Sigmoid colon (tissue), 7 donors: ENCODE data around the gene TNFAIP8L3. TPM values are rescaled to one million over a fixed set of nuclear protein-coding genes. Genes with fewer than 3 reads are reported as not detected.

Experiments
- DNase-seq: peaks from one replicate; pipeline ENCODE4 v3.0.0-alpha.2; 2019
- H3K27ac ChIP-seq, 4 donors: fragments of 200-600 bp; sonication (generic); one replicate each; pipeline ENCODE4 v1.5.1; 2016 to 2019; ENCODE audit warnings: mild to moderate bottlenecking in 1 of 4
- H3K27me3 ChIP-seq, 3 donors: fragments of 200-600 bp; sonication (generic); one replicate each; pipeline ENCODE4 v1.5.1; 2019; ENCODE audit warnings: mild to moderate bottlenecking in 1 of 3
- H3K36me3 ChIP-seq, 4 donors: fragments of 200-600 bp; sonication (generic); one replicate each; pipeline ENCODE4 v1.5.1; 2016 to 2019
- H3K4me1 ChIP-seq, 4 donors: fragments of 200-600 bp; sonication (generic); one replicate each; pipeline ENCODE4 v1.5.1; 2017 to 2019
- H3K4me3 ChIP-seq, 4 donors: fragments of 200-600 bp; sonication (generic); one replicate each; pipeline ENCODE4 v1.5.1; 2017 to 2019; ENCODE audit warnings: mild to moderate bottlenecking in 2 of 4, moderate library complexity in 1 of 4
- H3K9me3 ChIP-seq, 4 donors: fragments of 200-600 bp in 3 of 4; sonication (generic) in 3 of 4; one replicate each; pipeline versions ENCODE4 v1.5.1 to v1.6.1; 2013 to 2019
- CTCF ChIP-seq, 4 experiments: fragments of 450-650 bp in 3 of 4; fragments of 200-600 bp in 1 of 4; IDR thresholded peaks; one replicate each; pipeline ENCODE4 v1.5.1; 2016 to 2019; ENCODE audit warnings: antibody characterized with exemption in 4 of 4, mild to moderate bottlenecking in 3 of 4, moderate library complexity in 2 of 4
- EP300 ChIP-seq, 4 donors: sonication (generic); formaldehyde crosslinking; IDR thresholded peaks; one replicate each; pipeline ENCODE4 v1.6.1; 2017; ENCODE audit warnings: antibody characterized with exemption in 4 of 4
- POLR2A ChIP-seq, 2 donors: fragments of 450-650 bp; IDR thresholded peaks; one replicate each; pipeline ENCODE4 v1.6.1; 2016; ENCODE audit warnings: antibody characterized with exemption in 2 of 2, mild to moderate bottlenecking in 2 of 2, moderate library complexity in 2 of 2
- POLR2AphosphoS5 ChIP-seq, 4 donors: sonication (generic); formaldehyde crosslinking; IDR thresholded peaks; one replicate each; pipeline ENCODE4 v1.6.1; 2017; ENCODE audit warnings: antibody characterized with exemption in 4 of 4
- WGBS, 2 donors: extraction: QIAGEN DNeasy Blood & Tissue Kit; methylation state at CpG; one replicate each; pipeline ENCODE4 v1.1.7; 2013; 5-methylcytosine and 5-hydroxymethylcytosine counted together
- intact Hi-C: fragments of 100-400 bp; cut with DNase I; formaldehyde crosslinking; loops from one replicate; pipeline ENCODE4 v1.15.1; 2023
- polyA plus RNA-seq, 3 donors: library from polyadenylated mRNA; stranded (reverse); fragments of 200-250 nt; gene quantifications; one replicate each; pipeline ENCODE4 v1.2.3, GENCODE V29; 2013
- total RNA-seq, 4 donors: library from RNA; depleted of rRNA; stranded (reverse); fragments of >200 nt; gene quantifications; one replicate each; pipeline ENCODE4 v1.1.0, GENCODE V29; 2016
- donor health status: healthy with polysubstance abuse.
- donor health status: Bipolar disorder and iron deficiency.
- donor health status: healthy.

Gene TNFAIP8L3
- total and polyA plus RNA-seq, 7 donors, result 6.1 to 13.5 (median 9.2) TPM

GRCh38 chr15:51085764-51086163 lies 8.9 kb downstream of the TNFAIP8L3 start:
- H3K27ac ChIP-seq, result peak overlapping the region in 1 of 4 donors; percentile 35
- intact Hi-C loops, result no loop called here

GRCh38 chr15:51083641-51084166 lies 11.0 kb downstream of the TNFAIP8L3 start:
- WGBS, 2 donors, result 86 to 89% methylated on average over 4 of the region's 4 CpGs
- intact Hi-C loops, result no loop called here
- Histone ChIP-seq H3K27ac (no peak overlapping the region), H3K36me3 (no peaks in the 10 kb centered on the region), H3K4me3 (no peak overlapping the region), H3K4me1 (peaks cover 0 to 10% (median 0%) of the 10 kb centered on the region in 4 donors), H3K9me3 (no peaks in the 10 kb centered on the region), H3K27me3 (no peaks in the 10 kb centered on the region)
- no peak for DNase-seq
- TF ChIP-seq POLR2A (IDR thresholded peaks at IDR 0.05) (no peak), POLR2AphosphoS5 (IDR thresholded peaks at IDR 0.05) (no peak), CTCF (IDR thresholded peaks at IDR 0.05) (no peak), EP300 (IDR thresholded peaks at IDR 0.05) (no peak)

More at GRCh38 chr15:51085764-51086163, 8.9 kb downstream of the TNFAIP8L3 start:
- TF ChIP-seq EP300 (IDR thresholded peaks at IDR 0.05) (no peak), CTCF (IDR thresholded peaks at IDR 0.05) (no peak), POLR2A (IDR thresholded peaks at IDR 0.05) (no peak), POLR2AphosphoS5 (IDR thresholded peaks at IDR 0.05) (no peak)
- 97 to 98% methylated on average over 1 of the region's 1 CpG for WGBS, 2 donors
- H3K27me3 ChIP-seq, result no peaks in the 10 kb centered on the region
- DNase-seq, result no peak
- no peaks in the 10 kb centered on the region for H3K9me3 ChIP-seq
- no peak overlapping the region for H3K4me3 ChIP-seq
- no peaks in the 10 kb centered on the region for H3K36me3 ChIP-seq
- H3K4me1 ChIP-seq, result peaks cover 0 to 10% (median 0%) of the 10 kb centered on the region in 4 donors

- Histone ChIP-seq H3K27me3 (no peaks in the 10 kb centered on the region), H3K27ac (no peak overlapping the region), H3K9me3 (no peaks in the 10 kb centered on the region), H3K36me3 (no peaks in the 10 kb centered on the region), H3K4me1 (peaks cover 0 to 11% (median 5%) of the 10 kb centered on the region in 4 donors), H3K4me3 (no peak overlapping the region)
- TF ChIP-seq EP300 (IDR thresholded peaks at IDR 0.05) (no peak), POLR2AphosphoS5 (IDR thresholded peaks at IDR 0.05) (no peak), CTCF (IDR thresholded peaks at IDR 0.05) (no peak)
- WGBS, 2 donors, result 96 to 99% methylated on average over 1 of the region's 1 CpG
- no peak for DNase-seq
- intact Hi-C loops, result no loop called here
Measured at GRCh38 chr15:51082246-51082645, 12.5 kb downstream of the TNFAIP8L3 start.

- H3K36me3 ChIP-seq, result no peaks in the 10 kb centered on the region
- H3K27ac ChIP-seq, result no peak overlapping the region
- DNase-seq, result no peak
- no peaks in the 10 kb centered on the region for H3K9me3 ChIP-seq
- intact Hi-C loops, result no loop called here
- H3K4me3 ChIP-seq, result no peak overlapping the region
- WGBS, 2 donors, result 91 to 95% methylated on average over 5 of the region's 5 CpGs
- TF ChIP-seq CTCF (IDR thresholded peaks at IDR 0.05) (no peak), EP300 (IDR thresholded peaks at IDR 0.05) (no peak), POLR2A (IDR thresholded peaks at IDR 0.05) (no peak), POLR2AphosphoS5 (IDR thresholded peaks at IDR 0.05) (no peak)
- H3K27me3 ChIP-seq, result no peaks in the 10 kb centered on the region
- peaks cover 0 to 31% (median 19%) of the 10 kb centered on the region in 4 donors for H3K4me1 ChIP-seq
Measured at GRCh38 chr15:51080286-51080685, 14.4 kb downstream of the TNFAIP8L3 start.

GRCh38 chr15:51079226-51079625 lies 15.5 kb downstream of the TNFAIP8L3 start:
- Histone ChIP-seq H3K27me3 (no peaks in the 10 kb centered on the region), H3K4me1 (peaks cover 0 to 41% (median 28%) of the 10 kb centered on the region in 4 donors), H3K27ac (no peak overlapping the region), H3K36me3 (no peaks in the 10 kb centered on the region), H3K4me3 (no peak overlapping the region), H3K9me3 (no peaks in the 10 kb centered on the region)
- TF ChIP-seq CTCF (IDR thresholded peaks at IDR 0.05), result no peak
- TF ChIP-seq EP300 (IDR thresholded peaks at IDR 0.05), result no peak
- intact Hi-C loops, result no loop called here
- no peak for DNase-seq
